Neuronal stem cell (in vitro differentiated cells): ENCODE measurements around the gene LRMDA.

Experiments
- DNase-seq: peaks from one replicate; pipeline ENCODE4 v3.0.0-alpha.2; 2013; ENCODE audit warnings: low spot score
- H2AFZ ChIP-seq: one replicate; pipeline ENCODE4 v1.6.1; 2013; ENCODE audit warnings: mild to moderate bottlenecking, low read length, inconsistent platforms
- H2AK5ac ChIP-seq: 2 replicates; pipeline ENCODE4 v1.6.1; 2013; ENCODE audit warnings: low read depth, mild to moderate bottlenecking, inconsistent platforms, low read length, moderate library complexity, mixed read lengths
- H2BK120ac ChIP-seq: 2 replicates; pipeline ENCODE4 v1.6.1; 2013; ENCODE audit warnings: low read depth, mild to moderate bottlenecking, inconsistent platforms, low read length, moderate library complexity, mixed read lengths
- H2BK12ac ChIP-seq: one replicate; pipeline ENCODE4 v1.6.1; 2013; ENCODE audit warnings: low read length, inconsistent platforms
- H2BK15ac ChIP-seq: 2 replicates; pipeline ENCODE4 v1.6.1; 2013; ENCODE audit warnings: mild to moderate bottlenecking, low read length, inconsistent platforms, mixed read lengths
- H2BK5ac ChIP-seq: one replicate; pipeline ENCODE4 v1.6.1; 2013; ENCODE audit warnings: inconsistent platforms, mild to moderate bottlenecking, low read length, moderate library complexity
- H3K14ac ChIP-seq: one replicate; pipeline ENCODE4 v1.6.1; 2013; ENCODE audit warnings: low read length, inconsistent platforms
- H3K18ac ChIP-seq: 2 replicates; pipeline ENCODE4 v1.6.1; 2013; ENCODE audit warnings: low read length, inconsistent platforms
- H3K23ac ChIP-seq: 2 replicates; pipeline ENCODE4 v1.6.1; 2013; ENCODE audit warnings: low read depth, mild to moderate bottlenecking, mixed read lengths, low read length, inconsistent platforms; ENCODE audit not compliant: poor library complexity
- H3K27ac ChIP-seq: replicated peaks from 3 replicates; pipeline ENCODE4 v1.5.1; 2013; ENCODE audit warnings: low read length, inconsistent platforms
- H3K27me3 ChIP-seq, 3 experiments: 2 replicates each; pipeline ENCODE4 v1.6.1; 2013; ENCODE audit warnings: low read length in 3 of 3, mild to moderate bottlenecking in 2 of 3, inconsistent platforms in 1 of 3, low read depth in 1 of 3, mixed read lengths in 1 of 3, moderate library complexity in 1 of 3; ENCODE audit not compliant: control insufficient read depth in 3 of 3, insufficient read depth in 3 of 3
- H3K36me3 ChIP-seq, 2 donors: replicated peaks in 1 of 2; 2 replicates each; pipeline ENCODE4 v1.6.1; 2013; ENCODE audit warnings: low read length in 2 of 2; ENCODE audit not compliant: control insufficient read depth in 2 of 2, insufficient read depth in 2 of 2
- H3K4ac ChIP-seq: 2 replicates; pipeline ENCODE4 v1.6.1; 2013; ENCODE audit warnings: inconsistent platforms, mild to moderate bottlenecking, low read length, moderate library complexity
- H3K4me1 ChIP-seq, 2 donors: 1 replicate in 1 of 2; 2 replicates in 1 of 2; pipeline ENCODE4 v1.6.1; 2013; ENCODE audit warnings: low read length in 2 of 2, low read depth in 1 of 2; ENCODE audit not compliant: control insufficient read depth in 2 of 2, insufficient read depth in 1 of 2
- H3K4me2 ChIP-seq: one replicate; pipeline ENCODE4 v1.6.1; 2013; ENCODE audit warnings: mild to moderate bottlenecking, low read length, inconsistent platforms; ENCODE audit not compliant: insufficient read depth, poor library complexity, severe bottlenecking
- H3K4me3 ChIP-seq, 2 donors: 2 replicates each; pipeline ENCODE4 v1.5.1; 2013; ENCODE audit warnings: low read length in 2 of 2, mild to moderate bottlenecking in 2 of 2, inconsistent platforms in 1 of 2, moderate library complexity in 1 of 2
- H3K79me1 ChIP-seq: one replicate; pipeline ENCODE4 v1.6.1; 2013; ENCODE audit warnings: low read depth, mild to moderate bottlenecking, inconsistent platforms, low read length, moderate library complexity
- H3K9ac ChIP-seq: one replicate; pipeline ENCODE4 v1.6.1; 2013; ENCODE audit warnings: mild to moderate bottlenecking, low read depth, low read length, inconsistent platforms; ENCODE audit not compliant: poor library complexity
- H3K9me3 ChIP-seq, 2 donors: replicated peaks in 1 of 2; 2 replicates each; pipeline versions ENCODE3 to v1.6.1; 2013; ENCODE audit warnings: low read length in 2 of 2, mild to moderate bottlenecking in 2 of 2, inconsistent platforms in 1 of 2, low read depth in 1 of 2, mixed read lengths in 1 of 2, moderate library complexity in 1 of 2; ENCODE audit not compliant: control insufficient read depth in 2 of 2, insufficient read depth in 1 of 2
- H4K8ac ChIP-seq: one replicate; pipeline ENCODE4 v1.6.1; 2013; ENCODE audit warnings: low read depth, mild to moderate bottlenecking, inconsistent platforms, low read length, moderate library complexity
- H4K91ac ChIP-seq: one replicate; pipeline ENCODE4 v1.6.1; 2013; ENCODE audit warnings: low read length, low read depth, mild to moderate bottlenecking, inconsistent platforms; ENCODE audit not compliant: poor library complexity
- WGBS, 2 donors: extraction: QIAGEN DNeasy Blood & Tissue Kit; methylation state at CpG; one replicate each; pipeline ENCODE4 v1.1.7; 2013; ENCODE audit warnings: missing lambda C conversion rate in 2 of 2, mixed read lengths in 1 of 2; ENCODE audit not compliant: insufficient read length in 2 of 2, insufficient replicate concordance in 1 of 2; ENCODE audit errors: extremely low coverage in 2 of 2; 5-methylcytosine and 5-hydroxymethylcytosine counted together

Gene LRMDA

GRCh38 chr10:76341740-76342139 is 910.3 kb downstream of the LRMDA start:
- Histone ChIP-seq H3K79me1 (no peaks in the 10 kb centered on the region), H3K27me3 (no peaks in the 10 kb centered on the region), H2BK5ac (no peak overlapping the region), H3K4me3 (no peak overlapping the region), H2AFZ (peak overlapping the region; percentile 18), H2BK12ac (no peak overlapping the region), H3K4me1 (peaks cover 0 to 7% of the 10 kb centered on the region in 2 donors), H3K27ac (no peak overlapping the region), H3K36me3 (no peaks in the 10 kb centered on the region), H2BK15ac (no peak overlapping the region), H3K4ac (no peak overlapping the region), H3K9ac (no peak overlapping the region), H3K23ac (no peak overlapping the region), H4K8ac (no peak overlapping the region), H4K91ac (no peak overlapping the region), H3K4me2 (no peak overlapping the region), H3K9me3 (peaks cover 0 to 4% of the 10 kb centered on the region in 2 donors), H3K18ac (no peak overlapping the region), H2AK5ac (no peak overlapping the region), H3K14ac (no peak overlapping the region), H2BK120ac (no peak overlapping the region)
- WGBS, 2 donors: no CpG with 5 or more reads among the region's 2 CpGs
- DNase-seq: no peak

DNA sequence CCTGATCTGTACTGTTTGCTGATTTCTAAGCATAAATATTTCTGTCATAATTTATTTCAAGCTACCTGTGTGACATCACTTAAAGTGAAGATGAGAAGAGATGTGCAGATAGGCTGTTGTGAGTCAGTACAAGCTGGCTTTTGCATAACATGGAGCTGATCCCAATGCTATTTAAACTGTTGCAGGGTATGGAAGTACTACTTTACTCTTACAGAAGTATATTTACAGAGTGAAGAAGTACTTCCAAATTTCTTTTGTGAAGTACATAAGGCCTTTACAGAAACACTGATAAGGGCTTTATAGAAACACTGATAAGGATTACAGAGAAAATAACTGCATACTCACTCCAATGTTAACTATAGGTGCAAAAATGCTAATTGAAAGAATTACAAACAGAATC is 911.6 kb downstream of the LRMDA start:
- Histone ChIP-seq H3K4me1 (no peaks in the 10 kb centered on the region), H2AK5ac (no peak overlapping the region), H3K79me1 (no peaks in the 10 kb centered on the region), H3K4me3 (no peak overlapping the region), H3K18ac (no peak overlapping the region), H2BK15ac (no peak overlapping the region), H3K23ac (no peak overlapping the region), H3K4me2 (no peak overlapping the region), H3K27me3 (no peaks in the 10 kb centered on the region), H3K14ac (no peak overlapping the region), H3K36me3 (no peaks in the 10 kb centered on the region), H3K27ac (no peak overlapping the region), H4K91ac (no peak overlapping the region), H2BK12ac (no peak overlapping the region), H3K9me3 (no peaks in the 10 kb centered on the region), H4K8ac (no peak overlapping the region), H2BK5ac (no peak overlapping the region), H3K9ac (no peak overlapping the region), H2BK120ac (no peak overlapping the region), H3K4ac (no peak overlapping the region), H2AFZ (no peak overlapping the region)
- DNase-seq: no peak

DNA sequence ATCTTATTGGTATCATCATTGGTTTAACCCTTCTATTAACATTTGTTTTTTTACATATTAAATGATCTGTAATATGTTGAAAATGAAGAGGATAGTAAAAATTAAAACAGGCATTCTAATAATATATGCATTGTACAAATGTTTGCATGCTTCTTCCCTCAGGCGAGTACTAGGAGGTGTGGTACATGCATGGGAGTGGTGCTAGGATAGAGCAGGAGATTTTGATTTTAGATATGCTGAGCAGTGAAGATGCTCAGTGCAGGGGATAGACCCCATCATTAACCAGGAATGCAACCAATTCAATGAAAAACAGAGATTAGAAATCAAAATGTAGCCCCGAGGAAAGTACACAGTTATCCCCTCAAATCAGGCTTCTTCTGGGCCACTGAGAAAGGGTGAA is 916.4 kb downstream of the LRMDA start:
- Histone ChIP-seq H2AFZ (no peak overlapping the region), H3K9ac (no peak overlapping the region), H2BK12ac (no peak overlapping the region), H3K27me3 (no peaks in the 10 kb centered on the region), H2BK5ac (no peak overlapping the region), H3K18ac (no peak overlapping the region), H3K23ac (no peak overlapping the region), H3K79me1 (no peaks in the 10 kb centered on the region), H3K9me3 (no peaks in the 10 kb centered on the region), H3K4me2 (no peak overlapping the region), H2BK120ac (no peak overlapping the region), H3K14ac (no peak overlapping the region), H2AK5ac (no peak overlapping the region), H4K8ac (no peak overlapping the region), H3K4me3 (no peak overlapping the region), H4K91ac (no peak overlapping the region), H3K4ac (no peak overlapping the region), H2BK15ac (no peak overlapping the region), H3K27ac (no peak overlapping the region), H3K36me3 (no peaks in the 10 kb centered on the region), H3K4me1 (no peaks in the 10 kb centered on the region)
- DNase-seq: no peak
- WGBS, 2 donors: no CpG with 5 or more reads among the region's 2 CpGs

DNA sequence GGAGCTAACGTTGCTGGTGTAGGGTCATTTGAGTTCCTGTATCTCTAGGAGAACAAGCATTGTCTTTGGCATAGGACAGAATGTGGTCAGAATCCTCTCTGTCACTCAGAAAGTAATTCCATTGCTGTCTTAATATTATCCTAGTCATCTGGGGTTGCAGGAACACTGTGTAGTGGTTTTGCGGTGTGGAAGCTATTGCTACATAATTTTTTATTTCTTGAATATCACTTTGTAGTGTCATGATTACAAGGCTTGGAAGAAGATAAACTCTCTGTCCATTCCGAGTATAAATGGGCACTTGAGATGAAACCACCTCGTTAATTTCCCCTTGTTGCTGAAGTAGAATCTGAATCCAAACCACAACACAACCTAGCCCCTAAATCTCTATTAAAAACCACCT is 919.2 kb downstream of the LRMDA start:
- Histone ChIP-seq H3K36me3 (no peaks in the 10 kb centered on the region), H3K4ac (no peak overlapping the region), H2AK5ac (no peak overlapping the region), H2AFZ (no peak overlapping the region), H2BK120ac (no peak overlapping the region), H3K27me3 (no peaks in the 10 kb centered on the region), H4K91ac (no peak overlapping the region), H3K9me3 (no peaks in the 10 kb centered on the region), H3K9ac (no peak overlapping the region), H3K4me2 (no peak overlapping the region), H3K4me1 (peaks cover 0 to 2% of the 10 kb centered on the region in 2 donors), H3K23ac (no peak overlapping the region), H3K79me1 (no peaks in the 10 kb centered on the region), H2BK5ac (no peak overlapping the region), H3K14ac (no peak overlapping the region), H2BK15ac (no peak overlapping the region), H4K8ac (no peak overlapping the region), H3K4me3 (no peak overlapping the region), H3K27ac (no peak overlapping the region), H2BK12ac (no peak overlapping the region), H3K18ac (no peak overlapping the region)
- no CpG with 5 or more reads among the region's 4 CpGs for WGBS, 2 donors
- no peak for DNase-seq
